Measurements from ENCODE around the gene BOLL.
A peak's percentile ranks its signal among the peaks of the same experiment; 100 is the strongest.

- TF ChIP-seq CTCF (IDR thresholded peaks at IDR 0.05 in 2 of 3, conservative IDR thresholded peaks at IDR 0.05 in 1 of 3; ENCODE audit: control insufficient read depth in 2 of 3, extremely low read depth in 1 of 3, insufficient read depth in 1 of 3, low read depth in 3 of 3, low read length in 3 of 3): no peak
- TF ChIP-seq RBBP5 (conservative IDR thresholded peaks at IDR 0.05): no peak
- TF ChIP-seq HDAC6 (IDR thresholded peaks at IDR 0.05; ENCODE audit: unreplicated experiment): no peak
- TF ChIP-seq REST (IDR thresholded peaks at IDR 0.05; ENCODE audit: low read depth, low read length): no peak
- no peak for TF ChIP-seq MTA2 (IDR thresholded peaks at IDR 0.05; ENCODE audit: low read depth)
- no peak for TF ChIP-seq MXI1 (IDR thresholded peaks at IDR 0.05; ENCODE audit: low read depth, low read length)
- TF ChIP-seq MEF2B (IDR thresholded peaks at IDR 0.05; ENCODE audit: partially characterized antibody, poor library complexity, severe bottlenecking): peak; percentile 36
- TF ChIP-seq YY1 (IDR thresholded peaks at IDR 0.05; ENCODE audit: low read depth, low read length): no peak
- no peak for TF ChIP-seq SPI1 (IDR thresholded peaks at IDR 0.05; ENCODE audit: borderline replicate concordance, insufficient read depth, low read depth, low read length)
- no peak for TF ChIP-seq FOXM1 (IDR thresholded peaks at IDR 0.05; ENCODE audit: low read depth, low read length)
- no peak for TF ChIP-seq MYC (IDR thresholded peaks at IDR 0.05; ENCODE audit: insufficient read depth, insufficient read length, insufficient replicate concordance, low read length, severe bottlenecking)
- TF ChIP-seq POLR2A (IDR thresholded peaks at IDR 0.05; ENCODE audit: low read depth, low read length): no peak
- TF ChIP-seq TCF7 (IDR thresholded peaks at IDR 0.05; ENCODE audit: borderline replicate concordance): no peak
- no peak for TF ChIP-seq JUND (IDR thresholded peaks at IDR 0.05; ENCODE audit: low read depth, low read length)
These were observed 71.8 kb downstream of the BOLL start for GRCh38 chr2:197713271-197713670.
